ENCODE data around the gene TACSTD2.
"Not testable (repeated sequence)": the region's sequence is repeated elsewhere in the genome, so short reads cannot be mapped to it uniquely, and the experiment has no call there.

The TACSTD2 gene

GRCh38 chr1:58584082-58584895 lies 7.2 kb upstream of the TACSTD2 start:
- no peak overlapping the region for H3K4me3 ChIP-seq (ENCODE audit: control insufficient read depth, low read depth, low read length)
- DNase-seq (ENCODE audit: low read depth) = peak; percentile 89
- TF ChIP-seq CTCF (IDR thresholded peaks at IDR 0.05; ENCODE audit: control insufficient read depth, insufficient read depth, low read depth, low read length, missing control alignments) = no peak

GRCh38 chr1:58583496-58583895 lies 6.4 kb upstream of the TACSTD2 start:
- DNase-seq (ENCODE audit: low read depth) = no peak
- no peak for TF ChIP-seq CTCF (IDR thresholded peaks at IDR 0.05; ENCODE audit: control insufficient read depth, insufficient read depth, low read depth, low read length, missing control alignments)
- no peak overlapping the region for H3K4me3 ChIP-seq (ENCODE audit: control insufficient read depth, low read depth, low read length)

- H3K4me3 ChIP-seq (ENCODE audit: control insufficient read depth, low read depth, low read length); DNase-seq (ENCODE audit: low read depth): not testable (repeated sequence)
Measured at GRCh38 chr1:58582143-58582542, 5.1 kb upstream of the TACSTD2 start.

- no peak for TF ChIP-seq CTCF (IDR thresholded peaks at IDR 0.05; ENCODE audit: control insufficient read depth, insufficient read depth, low read depth, low read length, missing control alignments)
- no peak overlapping the region for H3K4me3 ChIP-seq (ENCODE audit: control insufficient read depth, low read depth, low read length)
- DNase-seq (ENCODE audit: low read depth) = no peak
Measured at GRCh38 chr1:58581641-58582040, 4.6 kb upstream of the TACSTD2 start.

GRCh38 chr1:58580186-58580585 lies 3.1 kb upstream of the TACSTD2 start:
- DNase-seq (ENCODE audit: low read depth) = no peak
- no peak for TF ChIP-seq CTCF (IDR thresholded peaks at IDR 0.05; ENCODE audit: control insufficient read depth, insufficient read depth, low read depth, low read length, missing control alignments)
- no peak overlapping the region for H3K4me3 ChIP-seq (ENCODE audit: control insufficient read depth, low read depth, low read length)

- DNase-seq (ENCODE audit: low read depth) = no peak
- TF ChIP-seq CTCF (IDR thresholded peaks at IDR 0.05; ENCODE audit: control insufficient read depth, insufficient read depth, low read depth, low read length, missing control alignments) = no peak
- no peak overlapping the region for H3K4me3 ChIP-seq (ENCODE audit: control insufficient read depth, low read depth, low read length)
Measured at GRCh38 chr1:58577654-58578030, 590 bp upstream of the TACSTD2 start.

DNA sequence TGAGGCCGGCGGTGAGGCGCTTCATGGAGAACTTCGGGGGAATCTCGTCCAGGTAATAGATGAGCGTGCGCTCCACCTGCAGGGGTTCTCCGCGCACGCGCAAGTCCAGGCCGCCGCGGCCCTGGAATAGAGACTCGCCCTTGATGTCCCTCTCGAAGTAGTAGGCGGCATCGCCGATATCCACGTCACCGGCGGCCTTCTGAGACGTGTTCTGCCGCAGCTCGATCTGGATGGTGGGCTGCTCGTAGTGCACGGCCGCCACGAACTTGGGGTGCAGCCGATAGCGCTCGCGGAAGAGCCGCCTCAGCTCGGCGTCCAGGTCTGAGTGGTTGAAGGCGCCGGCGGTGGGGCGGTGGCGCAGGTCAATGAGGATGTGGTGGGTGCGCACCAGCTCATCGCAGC lies 726 bp downstream of the TACSTD2 start:
- no peak for DNase-seq (ENCODE audit: low read depth)
- H3K4me3 ChIP-seq (ENCODE audit: control insufficient read depth, low read depth, low read length) = no peak overlapping the region
- TF ChIP-seq CTCF (IDR thresholded peaks at IDR 0.05; ENCODE audit: control insufficient read depth, insufficient read depth, low read depth, low read length, missing control alignments) = no peak

Data from AG09309 (cell line).